HG02852 (cell line): Measurements from ENCODE around the gene C11orf86.

Experiments
- ATAC-seq: cut with Tn5 transposase; IDR thresholded peaks from one replicate; pipeline ENCODE4 v1.9.1; 2021; ENCODE audit warnings: mild to moderate bottlenecking, moderate library complexity; ENCODE audit not compliant: unreplicated experiment

Gene C11orf86

DNA sequence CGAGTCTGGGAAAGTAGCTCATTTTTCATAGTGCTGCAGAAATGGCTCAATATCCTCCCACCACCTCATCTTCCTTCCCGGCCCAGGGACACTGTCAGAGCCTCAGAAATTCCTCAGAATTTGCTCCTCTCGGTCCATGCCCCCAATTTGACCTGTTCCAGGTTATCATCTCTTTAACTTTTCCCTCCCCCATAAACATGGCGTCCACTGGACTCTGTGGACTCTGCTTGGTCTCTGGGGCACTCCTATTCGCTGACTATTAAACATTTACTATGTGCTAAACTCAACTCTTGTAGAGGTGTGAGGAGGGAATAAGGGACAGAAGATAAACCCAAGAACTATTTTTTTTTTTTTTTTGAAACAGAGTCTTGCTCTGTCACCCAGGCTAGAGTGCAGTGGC lies 8.8 kb upstream of the C11orf86 start:
- no peak for ATAC-seq

DNA sequence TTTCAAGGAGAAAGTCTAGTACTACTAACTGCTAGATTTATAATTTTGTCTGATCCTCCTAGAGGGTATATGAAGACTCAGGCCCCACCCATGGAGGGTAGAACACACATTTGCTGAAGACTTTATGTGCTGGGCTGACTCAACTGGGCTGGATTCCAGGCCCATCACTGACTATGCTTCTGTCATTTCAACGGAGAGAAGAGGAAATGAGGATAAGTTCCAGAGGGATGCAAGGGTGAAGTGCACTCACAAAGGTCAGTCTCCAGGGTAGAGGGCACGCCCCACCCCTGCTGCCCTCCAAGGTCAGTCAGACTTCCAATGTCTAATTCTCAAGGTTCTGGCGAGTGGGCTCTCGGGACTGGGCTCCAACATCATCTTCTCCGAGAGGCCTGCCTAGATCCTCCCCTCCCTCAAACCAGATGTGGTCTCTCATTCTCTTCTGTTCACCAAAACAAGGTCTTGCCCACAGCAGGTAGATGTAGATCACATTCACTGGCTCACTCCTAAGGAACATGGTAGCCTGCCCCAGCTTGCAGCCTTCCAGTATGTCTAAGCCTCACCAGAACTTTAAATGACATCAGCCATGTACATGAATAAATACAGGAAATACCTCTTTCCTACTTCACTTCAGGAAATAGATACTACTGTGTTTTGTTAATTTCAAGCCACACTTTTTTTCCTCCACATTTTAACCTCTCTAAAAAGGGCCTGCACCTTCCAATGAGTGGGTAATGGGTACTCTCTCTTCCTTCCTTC lies 7.3 kb upstream of the C11orf86 start:
- no peak for ATAC-seq

DNA sequence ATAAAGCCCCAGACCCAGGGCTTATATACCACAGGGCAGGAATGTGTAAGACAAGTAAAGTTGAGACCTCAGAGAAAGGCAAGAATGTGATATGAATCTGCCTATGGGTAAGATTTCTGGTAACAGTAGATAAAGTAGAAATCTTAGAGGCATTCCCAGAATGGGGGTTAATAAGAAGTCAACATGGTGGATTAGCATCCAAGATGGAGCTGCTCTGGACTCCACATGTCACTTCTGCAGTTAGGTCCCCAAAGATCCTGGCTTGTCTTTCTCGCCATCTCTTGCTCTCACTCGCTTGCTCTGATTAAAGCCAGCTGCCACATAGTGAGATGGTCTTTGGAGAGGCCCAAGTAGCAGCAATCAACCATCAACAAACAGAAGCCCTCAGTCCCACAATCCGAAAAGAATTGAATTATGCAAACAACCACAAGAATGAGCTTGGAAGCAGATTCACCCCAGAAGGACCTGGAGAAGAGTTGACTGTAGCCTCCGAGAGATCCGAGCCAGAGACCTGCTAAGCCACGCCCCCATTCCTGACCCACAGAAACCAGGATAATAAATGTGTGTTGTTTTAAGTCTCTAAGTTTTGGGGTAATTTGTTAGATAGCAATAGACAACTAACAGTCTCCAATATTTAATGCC lies 5.4 kb upstream of the C11orf86 start:
- no peak for ATAC-seq

GRCh38 chr11:66970371-66970806 lies 4.7 kb upstream of the C11orf86 start:
- no peak for ATAC-seq

- no peak for ATAC-seq
These were observed 4.2 kb upstream of the C11orf86 start for GRCh38 chr11:66970807-66971442.

GRCh38 chr11:66971488-66971887 lies 3.6 kb upstream of the C11orf86 start:
- no peak for ATAC-seq

- ATAC-seq, result no peak
These were observed 1.0 kb upstream of the C11orf86 start for GRCh38 chr11:66973956-66974580.

- ATAC-seq, result no peak
These were observed 412 bp downstream of the C11orf86 start for GRCh38 chr11:66975405-66976027.

DNA sequence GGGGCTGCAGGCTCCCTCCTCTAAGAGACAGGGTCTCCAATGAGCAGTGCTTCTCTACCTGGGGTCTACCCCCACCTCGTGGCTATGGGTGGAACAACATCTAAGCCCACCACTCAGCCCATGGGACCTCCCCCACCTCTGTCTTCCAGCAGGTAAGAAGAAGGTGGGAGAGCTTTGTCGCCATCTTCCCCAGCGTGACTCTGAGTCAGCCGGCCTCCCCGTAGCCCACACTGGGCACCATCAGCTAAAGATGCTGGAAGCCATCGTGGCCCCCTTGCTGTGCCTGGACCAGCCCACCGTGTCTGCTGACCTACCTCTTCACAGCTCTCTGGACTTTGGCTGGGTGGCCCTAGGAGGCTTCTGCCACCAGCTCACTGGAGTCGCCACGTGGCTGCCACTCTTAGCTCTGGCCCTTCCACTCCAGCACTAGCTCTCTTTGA lies 944 bp downstream of the C11orf86 start:
- no peak for ATAC-seq

GRCh38 chr11:66976925-66977324 lies 1.8 kb downstream of the C11orf86 start:
- no peak for ATAC-seq

- no peak for ATAC-seq
These were observed 3.1 kb downstream of the C11orf86 start for GRCh38 chr11:66978229-66978628.

DNA sequence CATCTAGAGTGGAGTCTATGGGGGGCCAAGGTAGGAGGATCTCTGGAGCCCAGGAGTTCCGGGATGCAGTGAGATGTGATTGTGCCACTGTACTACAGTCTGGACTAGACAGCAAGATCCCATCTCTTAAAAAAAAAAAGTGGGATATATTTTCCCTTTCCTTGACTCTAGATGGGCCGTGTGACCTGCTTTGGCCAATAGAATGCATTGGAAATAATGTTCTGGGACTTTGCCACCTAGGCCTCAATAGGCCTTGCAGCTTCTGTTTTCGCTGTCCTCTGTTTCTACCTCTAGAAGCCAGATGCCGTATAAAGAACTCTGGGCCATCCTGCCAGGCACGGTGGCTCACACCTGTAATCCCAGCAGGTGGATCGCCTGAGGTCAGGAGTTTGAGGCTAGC lies 3.6 kb downstream of the C11orf86 start:
- no peak for ATAC-seq

DNA sequence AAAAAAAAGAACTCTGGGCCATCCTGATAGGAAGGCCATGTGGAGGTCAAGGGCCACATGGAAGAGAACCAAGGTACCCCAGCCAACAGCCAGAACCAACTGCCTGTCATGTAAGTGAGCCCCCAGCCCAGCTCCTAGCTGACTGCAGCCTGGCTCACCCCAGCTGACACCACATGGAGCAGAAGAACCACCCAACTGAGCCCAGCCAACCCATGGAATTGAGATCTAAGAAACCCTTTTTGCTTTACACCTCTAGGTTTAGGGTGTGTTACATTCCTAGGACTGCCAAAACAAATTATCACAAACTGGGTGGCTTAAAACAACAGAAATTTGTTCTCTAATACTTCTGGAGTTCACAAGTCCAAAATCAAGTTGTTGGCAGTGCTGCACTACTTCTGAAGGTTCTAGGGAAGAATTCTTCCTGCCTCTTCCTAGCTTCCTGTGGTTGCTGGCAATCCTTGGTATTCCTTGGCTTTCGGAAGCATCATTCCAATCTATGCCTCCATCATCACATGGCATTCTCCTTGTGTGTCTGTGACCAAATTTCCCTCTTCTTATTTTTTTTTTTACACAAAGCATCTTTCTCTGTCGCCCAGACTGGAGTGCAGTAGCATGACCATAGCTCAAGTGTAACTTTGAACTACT lies 4.4 kb downstream of the C11orf86 start:
- ATAC-seq, result no peak

GRCh38 chr11:66981976-66982578 lies 7.0 kb downstream of the C11orf86 start:
- ATAC-seq, result no peak

GRCh38 chr11:66983275-66983924 lies 8.3 kb downstream of the C11orf86 start:
- ATAC-seq, result no peak

- no peak for ATAC-seq
These were observed 10.5 kb downstream of the C11orf86 start for GRCh38 chr11:66985508-66986177.

GRCh38 chr11:66986178-66986545 lies 11.1 kb downstream of the C11orf86 start:
- no peak for ATAC-seq

DNA sequence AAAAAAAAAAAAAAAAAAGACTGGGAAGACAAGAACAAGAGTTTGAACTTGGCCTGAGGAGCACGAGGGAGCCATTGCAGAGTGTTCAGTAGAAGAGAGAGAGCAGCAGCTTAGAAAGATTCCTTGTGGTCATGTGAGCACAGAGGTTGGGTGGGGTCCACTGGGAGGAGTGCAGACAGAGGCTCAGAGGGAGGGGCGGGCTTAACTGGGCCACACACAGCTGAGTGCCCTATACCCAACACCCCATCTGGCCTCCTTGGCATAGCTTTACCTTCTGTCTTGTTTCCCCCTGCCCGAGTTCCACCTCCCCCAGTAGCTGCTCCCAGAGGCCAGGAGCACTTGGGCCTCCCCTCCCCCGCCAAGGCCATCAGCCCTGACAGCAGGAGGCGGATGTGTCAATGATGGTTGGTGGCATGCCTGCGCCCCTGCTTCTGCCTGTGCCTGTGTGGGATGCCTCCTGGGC lies 12.1 kb downstream of the C11orf86 start:
- ATAC-seq, result no peak
